HG03354 (cell line): Measurements from ENCODE around the gene RBM22.

Source experiments
- ATAC-seq: cut with Tn5 transposase; IDR thresholded peaks from one replicate; pipeline ENCODE4 v1.9.1; 2021; ENCODE audit warnings: mild to moderate bottlenecking; ENCODE audit not compliant: unreplicated experiment, poor library complexity, severe bottlenecking

Gene RBM22

DNA sequence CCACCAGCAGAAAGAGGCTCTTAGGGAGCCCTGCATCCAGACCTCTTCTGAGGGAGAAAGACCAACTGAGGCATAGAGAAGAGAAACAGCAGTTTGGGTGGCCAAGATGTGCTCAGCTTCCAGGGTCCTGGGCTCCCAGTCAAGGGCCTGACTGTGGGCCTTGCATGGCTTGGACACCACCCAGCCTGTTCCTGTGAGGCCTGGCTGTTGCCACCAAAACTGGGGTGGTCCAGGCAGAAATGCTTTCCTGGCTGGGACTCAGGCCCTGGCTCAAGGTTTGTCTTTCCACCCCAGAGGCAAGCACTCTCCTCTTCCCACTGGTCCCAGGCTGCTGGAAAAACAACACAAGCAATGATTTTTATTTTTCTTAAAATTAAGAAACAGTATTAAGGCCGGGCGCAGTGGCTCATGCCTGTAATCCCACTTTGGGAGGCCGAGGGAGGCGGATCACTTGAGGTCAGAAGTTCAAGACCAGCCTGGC, 26.5 kb downstream of the RBM22 start:
- no peak for ATAC-seq

DNA sequence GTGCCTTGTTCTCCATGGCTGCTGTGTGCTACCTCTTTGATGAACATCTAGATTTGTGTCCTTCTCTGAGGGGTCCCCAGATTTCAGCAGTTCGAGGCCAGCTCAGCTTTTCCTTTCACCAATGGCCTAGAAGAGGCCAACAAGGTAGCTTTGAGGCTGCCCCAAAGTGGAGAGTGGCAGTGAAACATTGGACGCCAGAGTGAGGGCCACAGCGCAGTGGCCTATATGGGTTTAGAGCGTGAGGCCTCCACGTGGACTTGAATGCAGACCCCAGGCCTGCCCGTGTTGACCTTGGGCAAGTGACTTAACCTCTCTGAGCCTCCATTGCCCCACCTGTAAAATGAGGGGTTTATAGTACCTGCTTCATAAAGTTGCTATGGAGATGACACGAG, 28.0 kb downstream of the RBM22 start:
- no peak for ATAC-seq

DNA sequence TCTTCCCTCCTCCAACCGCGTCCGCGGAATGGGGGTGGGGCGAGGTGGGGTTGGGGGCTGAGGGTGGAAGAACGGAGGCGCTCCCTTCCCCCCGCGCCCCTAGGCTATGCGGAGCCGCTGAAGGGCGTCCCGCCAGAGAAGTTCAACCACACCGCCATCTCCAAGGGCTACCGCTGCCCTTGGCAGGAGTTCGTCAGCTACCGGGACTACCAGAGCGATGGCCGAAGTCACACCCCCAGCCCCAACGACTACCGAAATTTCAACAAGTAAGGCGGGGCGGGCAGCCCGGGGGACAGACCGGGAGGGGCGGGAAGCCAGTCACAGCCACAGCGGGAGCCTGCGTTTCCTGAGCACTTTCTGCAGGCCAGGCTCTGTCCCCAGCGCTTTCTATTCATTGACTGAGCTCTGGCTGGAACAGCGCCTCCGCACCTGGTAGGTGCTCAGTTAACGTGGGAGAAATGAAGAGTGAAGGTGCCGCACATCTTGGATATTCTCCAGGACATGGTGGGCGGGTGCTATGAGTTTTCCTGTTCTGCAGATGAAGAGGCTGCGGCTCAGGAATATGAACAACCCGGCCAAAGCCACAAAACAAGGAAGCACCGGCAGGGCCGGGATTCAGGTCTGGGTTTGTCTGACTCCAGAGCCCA, 28.5 kb downstream of the RBM22 start:
- peak; percentile 51 for ATAC-seq

DNA sequence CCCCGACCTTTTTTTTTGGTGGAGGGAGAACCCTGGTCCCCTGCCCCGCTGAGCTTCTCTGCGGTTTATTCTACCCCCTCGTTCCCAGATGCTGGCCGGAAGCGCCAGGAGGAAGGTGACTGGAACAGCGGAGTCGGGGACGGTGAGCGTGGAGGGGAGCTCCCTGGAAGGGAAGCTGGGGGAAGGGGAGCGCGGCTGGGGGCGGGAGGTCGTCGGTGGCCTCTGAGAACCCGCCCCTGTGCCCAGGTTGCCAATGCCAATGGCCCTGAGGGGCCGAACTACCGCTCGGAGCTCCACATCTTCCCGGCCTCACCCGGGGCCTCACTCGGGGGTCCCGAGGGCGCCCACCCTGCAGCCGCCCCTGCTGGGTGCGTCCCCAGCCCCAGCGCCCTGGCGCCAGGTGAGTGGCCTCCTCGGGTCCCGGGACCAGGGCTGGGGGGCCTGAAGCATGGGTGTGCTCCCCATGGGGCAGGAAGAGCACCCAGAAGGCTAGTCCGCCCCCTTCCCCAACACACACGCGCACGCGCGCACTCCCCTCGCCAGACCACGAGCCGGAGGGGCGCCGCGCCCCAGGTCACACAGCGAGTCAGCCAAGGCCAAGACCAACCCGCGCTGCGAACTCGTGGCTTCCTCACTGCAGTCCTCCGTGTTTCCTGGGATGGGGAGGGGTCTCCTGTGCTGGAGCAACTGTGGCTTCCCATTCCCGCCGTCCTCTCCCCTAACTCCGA, 29.2 kb downstream of the RBM22 start:
- peak; percentile 40 for ATAC-seq

DNA sequence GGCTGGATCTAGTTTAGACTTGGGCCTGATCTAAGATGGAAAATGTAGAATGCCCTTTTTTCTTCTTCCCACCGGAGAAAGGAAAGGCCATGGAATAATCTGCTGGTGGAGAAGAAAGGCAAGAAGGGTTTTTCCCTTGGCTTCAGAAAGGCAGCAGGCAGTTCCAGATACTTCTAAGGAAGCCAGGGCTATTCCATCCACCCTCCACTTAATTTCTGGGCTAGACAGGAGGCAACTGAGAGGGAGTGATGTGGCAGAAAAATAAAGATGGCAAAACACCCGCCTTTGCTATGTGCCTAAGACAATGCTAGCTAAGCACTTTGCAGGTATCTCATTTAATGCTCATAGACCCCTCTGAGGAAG, 29.9 kb downstream of the RBM22 start:
- no peak for ATAC-seq

DNA sequence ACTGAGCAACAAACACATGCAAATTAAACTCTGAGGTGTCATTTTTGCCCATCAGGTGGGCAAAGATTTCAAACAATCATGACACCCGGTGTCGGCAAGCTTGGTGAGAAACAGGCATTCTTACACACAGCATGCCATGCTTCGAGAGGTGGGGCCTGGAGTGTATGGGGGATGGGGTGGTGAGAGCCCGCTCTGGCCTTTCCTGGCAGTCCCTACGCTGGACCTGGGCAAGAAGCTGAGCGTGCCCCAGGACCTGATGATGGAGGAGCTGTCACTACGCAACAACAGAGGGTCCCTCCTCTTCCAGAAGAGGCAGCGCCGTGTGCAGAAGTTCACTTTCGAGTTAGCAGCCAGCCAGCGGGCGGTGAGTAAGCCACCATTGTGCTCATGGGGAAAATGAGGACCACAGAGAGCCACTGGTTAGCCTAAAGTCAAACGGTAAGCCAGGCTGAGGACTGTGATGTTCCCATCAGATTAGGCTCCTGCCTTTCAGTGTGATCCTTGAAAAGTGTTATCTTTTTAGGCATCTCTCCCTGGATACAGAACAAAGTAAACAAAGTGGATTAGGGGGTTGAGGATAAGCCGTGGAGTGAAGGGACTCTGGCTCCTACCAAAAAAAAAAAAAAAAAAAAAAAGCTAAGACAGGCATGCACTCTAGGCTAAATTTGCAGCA, 30.5 kb downstream of the RBM22 start:
- ATAC-seq, result no peak

DNA sequence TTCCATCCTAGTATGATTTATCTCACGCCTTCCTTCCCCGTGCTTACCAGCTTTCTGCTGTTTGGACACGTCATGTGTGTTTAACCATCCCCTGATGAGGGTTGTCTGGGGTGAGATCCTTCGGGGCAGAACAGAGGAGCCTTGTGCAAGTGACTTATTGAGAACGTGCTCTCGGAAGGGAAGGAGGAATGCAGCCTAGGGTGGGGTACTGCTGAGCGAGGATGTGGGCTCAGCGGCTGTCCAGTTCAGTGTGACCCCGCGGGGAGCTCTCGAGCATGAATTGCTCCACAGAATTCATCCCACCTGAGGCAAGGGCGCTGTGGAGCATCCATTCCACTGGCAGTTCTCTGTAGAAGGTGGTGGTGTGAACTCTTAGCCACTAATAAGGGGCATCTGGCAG, 35.8 kb downstream of the RBM22 start:
- ATAC-seq, result no peak

DNA sequence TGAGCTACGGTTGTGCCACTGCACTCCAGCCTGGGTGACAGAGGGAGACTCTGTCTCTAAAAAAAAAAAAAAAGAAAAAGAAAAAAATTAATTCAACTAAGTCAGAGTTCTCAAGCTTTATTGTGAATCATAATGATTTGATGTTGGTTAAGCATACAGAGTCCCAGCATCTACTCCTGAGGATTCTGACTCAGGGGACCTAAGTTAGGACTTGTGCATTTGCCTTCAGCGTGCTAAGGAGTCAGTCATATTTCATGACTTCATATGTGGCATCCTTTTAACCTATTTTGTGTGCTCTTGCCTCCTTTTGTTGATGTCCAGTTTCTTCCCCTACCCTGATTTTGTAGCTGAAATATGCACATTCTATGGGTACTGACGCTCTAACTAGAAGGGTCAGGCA, 36.9 kb downstream of the RBM22 start:
- no peak for ATAC-seq

DNA sequence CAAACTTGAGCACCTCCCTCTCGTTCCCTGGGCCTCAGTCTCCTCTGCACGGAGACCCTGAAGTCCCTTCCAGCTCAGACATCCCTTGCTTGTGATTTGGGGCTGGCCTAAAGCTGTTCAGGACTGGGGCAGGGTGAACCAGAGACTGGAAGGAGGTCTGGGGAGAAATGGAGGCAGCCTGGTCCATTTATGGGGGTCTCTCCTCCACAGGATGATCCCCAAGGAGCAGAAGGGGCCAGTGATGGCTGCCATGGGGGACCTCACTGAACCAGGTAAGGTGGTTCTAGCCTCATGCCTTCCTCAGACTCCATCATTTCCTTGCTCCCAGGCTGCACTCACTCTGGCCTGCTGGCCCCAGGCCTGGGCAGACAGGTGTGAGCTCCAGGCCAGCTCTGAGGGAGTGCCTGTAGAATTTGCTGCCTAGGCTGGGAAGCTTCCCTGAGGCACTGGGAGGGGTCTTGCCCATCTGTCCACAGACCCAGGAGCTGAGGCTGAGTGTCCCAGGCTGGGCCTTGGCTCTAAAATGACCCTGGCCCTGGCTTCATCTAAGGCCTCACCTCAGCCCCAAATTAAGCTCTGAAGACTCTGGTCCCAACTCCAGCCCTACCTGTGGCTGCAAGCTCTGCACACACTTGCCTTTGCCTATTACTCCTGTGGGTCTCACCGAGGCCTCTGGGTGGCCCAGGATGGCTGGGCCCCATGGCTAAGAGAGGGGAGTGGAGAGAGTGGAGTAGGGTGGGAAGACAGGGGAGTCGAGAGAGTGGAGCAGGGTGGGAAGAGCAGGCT, 37.9 kb downstream of the RBM22 start:
- no peak for ATAC-seq

DNA sequence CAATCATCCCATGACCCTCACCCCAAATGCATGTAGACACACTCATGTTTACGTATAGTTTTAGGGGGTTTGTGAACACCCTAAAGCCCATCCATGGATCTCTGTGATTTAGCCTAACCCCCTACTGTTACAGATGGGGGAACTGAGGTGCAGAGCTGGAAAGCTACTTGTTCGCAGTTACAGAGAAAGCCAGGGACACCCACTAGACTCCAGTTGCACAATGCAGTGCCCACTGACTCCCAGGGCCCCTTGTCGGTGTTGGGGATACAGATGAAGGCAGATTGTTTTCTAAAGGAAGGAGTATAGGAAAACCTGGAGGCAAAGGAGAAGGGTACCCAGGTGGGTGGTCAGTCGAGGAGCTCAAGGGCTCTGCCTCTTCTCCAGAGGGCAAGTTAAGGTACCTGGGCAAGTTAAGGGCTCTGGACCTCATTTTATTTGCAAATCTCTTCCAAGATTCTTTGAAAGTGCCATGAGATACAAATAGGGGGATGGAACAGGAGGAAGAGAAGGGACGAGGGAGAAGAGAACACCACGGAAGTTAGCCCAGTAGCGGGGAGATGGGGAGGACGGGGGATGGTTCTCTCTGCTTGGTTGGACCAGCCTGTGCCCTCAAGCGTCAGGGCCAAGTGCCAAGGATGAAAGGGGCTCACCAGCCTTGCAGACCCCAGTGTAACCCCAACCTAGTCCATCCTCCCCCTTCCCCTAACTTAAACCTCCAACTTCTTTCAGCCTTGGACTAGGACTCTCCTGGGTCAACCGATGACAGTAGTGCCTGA, 38.9 kb downstream of the RBM22 start:
- no peak for ATAC-seq

DNA sequence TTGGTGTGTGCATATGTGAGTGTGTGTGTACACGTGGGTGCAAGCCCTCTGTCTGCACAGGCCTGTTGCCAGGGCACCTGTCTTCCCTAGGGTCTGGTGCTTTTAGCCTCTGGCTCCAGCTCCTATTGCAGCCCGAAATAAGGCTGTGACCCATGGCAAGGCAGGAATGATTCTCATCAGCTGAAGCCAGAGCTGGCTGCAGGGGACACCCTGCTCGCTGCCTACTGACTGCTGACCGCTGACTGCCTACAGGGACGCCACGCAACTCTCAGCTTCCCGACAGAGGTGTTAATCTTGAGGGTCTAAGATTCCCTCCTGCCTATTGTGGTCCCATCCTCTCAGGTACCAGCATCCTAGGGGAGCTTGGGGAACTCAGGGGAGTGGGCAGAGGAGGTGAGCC, 39.8 kb downstream of the RBM22 start, which contains the start of gene MYOZ3:
MYOZ3 (plus strand) TSS at position 166 of the 400 bp plus-strand sequence. CDS start 1,691 bp downstream, outside the sequence.
- ATAC-seq, result no peak

DNA sequence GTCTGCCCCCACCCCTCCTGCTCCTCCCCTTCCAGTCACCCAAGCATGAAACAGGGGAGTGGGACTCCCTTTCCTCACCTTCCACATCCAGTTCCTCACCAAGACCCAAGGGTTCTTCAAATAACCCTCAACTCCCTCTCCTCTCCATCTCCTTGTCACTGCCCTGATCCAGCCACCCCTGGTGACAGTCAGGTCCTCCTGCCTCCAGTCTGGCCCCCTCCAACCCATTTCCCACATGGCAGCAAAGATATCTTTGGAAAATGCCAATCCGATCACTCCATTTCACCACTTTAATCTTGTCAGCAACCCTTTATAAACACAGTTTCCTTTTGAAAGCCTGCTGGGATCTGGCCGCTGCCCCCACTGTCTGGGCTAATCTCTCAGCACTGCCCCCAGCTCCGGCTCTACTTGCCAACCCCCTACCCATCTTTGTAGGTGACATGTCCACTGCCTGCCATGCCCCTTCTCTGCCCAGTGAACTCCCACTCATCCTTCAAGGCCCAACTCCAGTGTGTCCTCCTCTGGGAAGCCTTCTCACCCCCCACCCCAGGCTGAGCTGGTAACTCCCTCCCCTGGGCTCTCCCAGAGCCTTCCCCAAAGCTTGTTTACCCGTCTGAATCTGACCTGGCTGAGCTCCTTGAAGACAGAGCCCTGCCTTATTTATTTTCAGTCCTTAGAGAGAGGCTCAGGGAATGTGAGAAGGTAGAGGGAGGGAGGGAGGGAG, 40.6 kb downstream of the RBM22 start:
- no peak for ATAC-seq

DNA sequence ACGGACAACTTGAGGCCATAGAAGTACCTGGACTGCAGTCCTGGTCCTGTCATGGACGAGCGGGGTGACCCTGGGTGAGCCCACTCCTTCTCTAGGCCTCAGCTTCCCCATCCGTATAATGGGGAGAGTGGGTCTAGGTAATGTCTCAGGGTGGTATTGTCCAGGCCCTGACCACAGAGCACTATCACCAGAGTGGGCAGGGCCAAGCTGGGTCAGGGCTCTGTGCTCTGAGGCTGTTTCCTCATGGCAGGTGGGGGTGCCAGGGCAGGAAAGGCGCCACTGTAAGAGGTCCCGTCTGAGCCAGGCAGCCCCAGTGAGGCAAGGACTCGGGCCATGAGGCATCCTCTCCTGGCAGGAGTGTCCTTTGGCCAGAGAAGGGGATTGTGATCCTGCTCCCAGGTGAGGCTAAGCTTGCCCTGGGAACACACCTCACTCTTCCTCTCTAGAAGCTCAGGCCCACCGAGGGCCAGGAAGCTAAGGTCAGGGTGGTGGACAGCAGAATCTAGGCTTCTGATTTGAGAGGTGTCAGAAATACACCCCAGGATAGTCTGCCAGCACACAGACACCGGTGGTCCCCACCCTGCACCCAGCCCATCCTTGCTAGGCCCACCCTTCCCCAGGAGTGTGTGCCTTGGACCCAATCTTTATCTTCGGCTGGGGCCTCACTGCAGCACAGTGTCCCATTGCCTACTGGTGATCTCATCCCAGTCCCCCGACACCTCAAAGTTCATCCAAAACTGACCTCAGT, 41.3 kb downstream of the RBM22 start:
- no peak for ATAC-seq

DNA sequence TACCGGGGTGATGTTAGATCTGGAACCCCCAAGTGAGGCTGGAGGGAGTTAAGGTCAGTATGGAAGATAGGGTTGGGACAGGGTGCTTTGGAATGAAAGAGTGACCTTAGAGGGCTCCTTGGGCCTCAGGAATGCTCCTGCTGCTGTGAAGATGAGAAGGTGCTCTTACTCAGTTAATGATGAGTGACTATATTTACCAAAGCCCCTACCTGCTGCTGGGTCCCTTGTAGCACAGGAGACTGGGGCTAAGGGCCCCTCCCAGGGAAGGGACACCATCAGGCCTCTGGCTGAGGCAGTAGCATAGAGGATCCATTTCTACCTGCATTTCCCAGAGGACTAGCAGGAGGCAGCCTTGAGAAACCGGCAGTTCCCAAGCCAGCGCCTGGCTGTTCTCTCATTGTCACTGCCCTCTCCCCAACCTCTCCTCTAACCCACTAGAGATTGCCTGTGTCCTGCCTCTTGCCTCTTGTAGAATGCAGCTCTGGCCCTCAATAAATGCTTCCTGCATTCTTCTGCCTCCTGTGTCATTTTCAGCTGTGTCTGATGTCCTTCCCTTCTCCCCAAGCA, 42.1 kb downstream of the RBM22 start:
- no peak for ATAC-seq

DNA sequence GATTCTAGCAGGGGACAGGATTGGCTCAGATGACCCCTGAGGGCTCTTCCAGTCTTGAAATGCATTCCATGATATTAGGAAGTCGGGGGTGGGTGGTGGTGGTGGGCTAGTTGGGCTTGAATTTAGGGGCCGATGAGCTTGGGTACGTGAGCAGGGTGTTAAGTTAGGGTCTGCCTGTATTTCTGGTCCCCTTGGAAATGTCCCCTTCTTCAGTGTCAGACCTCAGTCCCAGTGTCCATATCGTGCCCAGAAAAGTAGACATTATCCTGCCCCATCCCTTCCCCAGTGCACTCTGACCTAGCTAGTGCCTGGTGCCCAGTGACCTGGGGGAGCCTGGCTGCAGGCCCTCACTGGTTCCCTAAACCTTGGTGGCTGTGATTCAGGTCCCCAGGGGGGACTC, 42.7 kb downstream of the RBM22 start:
- ATAC-seq, result no peak

DNA sequence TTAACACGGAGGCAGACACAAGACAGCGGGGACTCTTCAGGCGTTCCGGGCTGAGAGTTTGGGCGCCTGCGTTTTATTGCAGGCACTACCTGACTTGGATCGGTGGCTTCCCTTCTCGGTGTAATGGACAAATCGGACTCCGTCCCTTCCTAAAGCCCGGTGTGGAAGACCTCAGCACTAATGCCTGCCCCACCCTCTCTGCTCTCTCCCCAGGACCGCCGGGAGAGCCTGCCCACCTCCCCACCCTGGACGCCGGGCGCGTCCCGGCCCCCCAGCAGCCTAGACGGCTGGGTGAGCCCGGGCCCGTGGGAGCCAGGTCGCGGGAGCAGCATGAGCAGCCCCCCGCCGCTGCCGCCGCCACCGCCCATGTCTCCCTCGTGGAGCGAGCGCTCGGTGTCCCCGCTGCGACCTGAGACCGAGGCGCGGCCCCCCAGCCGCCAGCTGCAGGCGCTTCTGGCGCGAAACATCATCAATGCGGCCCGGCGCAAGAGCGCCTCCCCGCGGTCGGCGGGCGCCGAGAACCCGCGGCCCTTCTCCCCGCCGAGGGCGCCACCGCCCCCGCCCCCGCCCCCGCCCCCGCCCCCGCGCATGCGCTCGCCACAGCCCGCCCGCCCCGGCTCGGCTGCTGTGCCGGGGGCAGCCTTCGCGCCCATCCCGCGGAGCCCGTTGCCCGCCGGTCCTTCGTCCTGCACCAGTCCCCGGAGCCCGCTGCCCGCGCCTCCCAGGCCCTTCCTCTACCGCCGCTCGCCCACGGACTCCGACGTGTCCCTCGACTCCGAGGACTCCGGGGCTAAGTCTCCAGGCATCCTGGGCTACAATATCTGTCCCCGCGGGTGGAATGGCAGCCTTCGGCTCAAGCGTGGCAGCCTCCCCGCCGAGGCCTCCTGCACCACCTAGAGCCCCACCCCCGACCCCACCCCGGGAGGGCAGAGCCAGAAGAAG, 44.4 kb downstream of the RBM22 start:
- peak; percentile 83 for ATAC-seq

DNA sequence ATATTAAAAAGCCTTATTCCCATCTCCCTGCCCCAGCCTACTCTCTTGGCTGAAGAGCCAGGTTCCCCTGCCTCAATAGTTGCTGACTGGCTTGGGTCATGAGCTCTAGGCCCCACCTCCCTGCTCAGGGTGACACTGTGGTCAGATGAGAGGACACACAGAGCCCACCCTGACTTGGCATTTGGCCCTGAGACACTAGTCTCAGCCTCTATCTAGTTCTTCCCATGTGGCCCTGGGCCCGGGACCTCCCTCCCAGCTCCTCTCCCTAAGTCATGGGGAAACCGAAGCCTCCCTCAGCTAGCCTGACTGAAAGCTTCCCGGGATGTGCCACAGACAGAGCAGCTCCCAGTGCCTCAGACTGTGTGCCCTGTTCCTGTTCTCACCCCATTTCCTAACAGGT, 45.6 kb downstream of the RBM22 start:
- ATAC-seq, result no peak
